HG02763 (cell line): ENCODE results near the gene DMKN.
"Not testable (repeated sequence)": the region's sequence is repeated elsewhere in the genome, so short reads cannot be mapped to it uniquely, and the experiment has no call there.

Experiments
- ATAC-seq: cut with Tn5 transposase; IDR thresholded peaks from one replicate; pipeline ENCODE4 v1.9.1; 2021; ENCODE audit warnings: mild to moderate bottlenecking, moderate library complexity; ENCODE audit not compliant: unreplicated experiment

Gene DMKN

GRCh38 chr19:35470128-35470527 lies 43.3 kb downstream of the DMKN start:
- no peak for ATAC-seq

GRCh38 chr19:35468637-35469036 lies 44.8 kb downstream of the DMKN start:
- ATAC-seq: no peak

- no peak for ATAC-seq
Observed at GRCh38 chr19:35466259-35466658, 47.2 kb downstream of the DMKN start.

- ATAC-seq: not testable (repeated sequence)
Observed at GRCh38 chr19:35462956-35463355, 50.5 kb downstream of the DMKN start.

- ATAC-seq: no peak
Observed at GRCh38 chr19:35462476-35462953, 50.9 kb downstream of the DMKN start.

- ATAC-seq: not testable (repeated sequence)
Observed at GRCh38 chr19:35461788-35462187, 51.7 kb downstream of the DMKN start.

GRCh38 chr19:35461060-35461459 lies 52.4 kb downstream of the DMKN start:
- no peak for ATAC-seq

- no peak for ATAC-seq
Observed at GRCh38 chr19:35460608-35461007, 52.8 kb downstream of the DMKN start.

GRCh38 chr19:35459414-35460082 lies 53.9 kb downstream of the DMKN start:
- no peak for ATAC-seq

- ATAC-seq: no peak
Observed at GRCh38 chr19:35458731-35459391, 54.6 kb downstream of the DMKN start.

GRCh38 chr19:35458192-35458591 lies 55.3 kb downstream of the DMKN start:
- ATAC-seq: no peak

- ATAC-seq: peak; percentile 37
Observed at GRCh38 chr19:35457173-35457572, 56.3 kb downstream of the DMKN start.

- ATAC-seq: no peak
Observed at GRCh38 chr19:35455616-35456201, 57.7 kb downstream of the DMKN start.

GRCh38 chr19:35454663-35455062 lies 58.8 kb downstream of the DMKN start:
- no peak for ATAC-seq

- ATAC-seq: no peak
Observed at GRCh38 chr19:35451338-35452096, 61.9 kb downstream of the DMKN start.

- no peak for ATAC-seq
Observed at GRCh38 chr19:35449359-35450043, 63.9 kb downstream of the DMKN start.

- ATAC-seq: no peak
Observed at GRCh38 chr19:35447606-35448469, 65.6 kb downstream of the DMKN start, which contains the start of gene FFAR2. TSS of gene FFAR2 (plus strand) at chr19:35448257. CDS start at chr19:35449715, 1,458 bp downstream.
